Liver (tissue), 3 donors: ENCODE measurements around the gene PSMB7.

ENCODE experiments used
- GABPA ChIP-seq, 2 donors: IDR thresholded peaks in 1 of 2; conservative IDR thresholded peaks in 1 of 2; 2 replicates each; pipeline ENCODE4 v1.6.1; 2016; ENCODE audit warnings: antibody characterized with exemption in 2 of 2, mild to moderate bottlenecking in 1 of 2, moderate library complexity in 1 of 2
- RAD21 ChIP-seq, 2 donors: IDR thresholded peaks; 2 replicates each; pipeline ENCODE4 v1.6.1; 2016; ENCODE audit warnings: antibody characterized with exemption in 2 of 2, mild to moderate bottlenecking in 2 of 2
- SP1 ChIP-seq: IDR thresholded peaks from 2 replicates; pipeline ENCODE4 v1.6.1; 2018; ENCODE audit warnings: antibody characterized with exemption, mild to moderate bottlenecking
- TAF1 ChIP-seq: conservative IDR thresholded peaks from 2 replicates; pipeline ENCODE4 v1.6.1; 2016; ENCODE audit warnings: antibody characterized with exemption, mild to moderate bottlenecking
- TF ChIP-seq, protein P1 (sequence below): IDR thresholded peaks from 2 replicates; pipeline ENCODE4 v1.6.1; 2016; ENCODE audit warnings: antibody characterized with exemption
- TF ChIP-seq, protein P2 (sequence below): IDR thresholded peaks from 2 replicates; pipeline ENCODE4 v1.6.1; 2016; ENCODE audit warnings: antibody characterized with exemption
- TF ChIP-seq, protein P3 (sequence below): fragments of 150-350 bp; IDR thresholded peaks from 2 replicates; pipeline ENCODE4 v1.5.1; 2017; ENCODE audit warnings: improper control_type of control experiment, low read depth, low read length; ENCODE audit not compliant: missing input control
- TF ChIP-seq, protein P4 (sequence below): IDR thresholded peaks from 2 replicates; pipeline ENCODE4 v1.6.1; 2016; ENCODE audit warnings: antibody characterized with exemption
- TF ChIP-seq, protein P5 (sequence below): IDR thresholded peaks from 2 replicates; pipeline ENCODE4 v1.6.1; 2016; ENCODE audit warnings: antibody characterized with exemption, mild to moderate bottlenecking
- donor health status: healthy.
- donor health status: healthy.

DNA sequence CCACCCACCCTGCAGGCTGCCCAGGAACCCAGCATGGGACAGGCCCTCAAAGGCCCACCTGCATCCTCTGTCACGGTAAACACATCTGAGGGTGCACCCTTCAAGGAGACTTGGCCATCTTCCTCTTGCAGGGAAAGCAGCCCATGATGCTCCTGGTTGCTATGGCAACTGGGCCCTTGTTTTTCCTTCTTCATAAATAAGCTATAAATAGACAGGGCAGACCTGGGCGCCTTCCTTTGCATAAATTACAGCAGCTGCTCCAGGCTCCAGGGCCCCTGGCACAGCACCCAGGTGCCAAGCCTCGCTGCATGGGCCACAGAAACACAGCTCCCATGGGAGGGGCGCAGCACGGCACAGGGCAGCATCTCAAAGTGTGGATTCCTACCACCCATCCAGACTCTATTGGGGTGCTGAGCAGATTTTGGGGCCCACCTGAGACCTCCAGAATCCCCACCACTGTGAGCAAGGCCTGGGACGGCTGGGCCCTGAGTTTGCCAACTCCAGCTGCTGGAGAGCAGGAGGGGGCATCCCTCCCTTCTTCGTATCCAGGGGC lies 5.8 kb upstream of the PSMB7 start:
- TF ChIP-seq, protein P1, sequence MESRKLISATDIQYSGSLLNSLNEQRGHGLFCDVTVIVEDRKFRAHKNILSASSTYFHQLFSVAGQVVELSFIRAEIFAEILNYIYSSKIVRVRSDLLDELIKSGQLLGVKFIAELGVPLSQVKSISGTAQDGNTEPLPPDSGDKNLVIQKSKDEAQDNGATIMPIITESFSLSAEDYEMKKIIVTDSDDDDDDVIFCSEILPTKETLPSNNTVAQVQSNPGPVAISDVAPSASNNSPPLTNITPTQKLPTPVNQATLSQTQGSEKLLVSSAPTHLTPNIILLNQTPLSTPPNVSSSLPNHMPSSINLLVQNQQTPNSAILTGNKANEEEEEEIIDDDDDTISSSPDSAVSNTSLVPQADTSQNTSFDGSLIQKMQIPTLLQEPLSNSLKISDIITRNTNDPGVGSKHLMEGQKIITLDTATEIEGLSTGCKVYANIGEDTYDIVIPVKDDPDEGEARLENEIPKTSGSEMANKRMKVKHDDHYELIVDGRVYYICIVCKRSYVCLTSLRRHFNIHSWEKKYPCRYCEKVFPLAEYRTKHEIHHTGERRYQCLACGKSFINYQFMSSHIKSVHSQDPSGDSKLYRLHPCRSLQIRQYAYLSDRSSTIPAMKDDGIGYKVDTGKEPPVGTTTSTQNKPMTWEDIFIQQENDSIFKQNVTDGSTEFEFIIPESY, result no peak
- TF ChIP-seq, protein P2, sequence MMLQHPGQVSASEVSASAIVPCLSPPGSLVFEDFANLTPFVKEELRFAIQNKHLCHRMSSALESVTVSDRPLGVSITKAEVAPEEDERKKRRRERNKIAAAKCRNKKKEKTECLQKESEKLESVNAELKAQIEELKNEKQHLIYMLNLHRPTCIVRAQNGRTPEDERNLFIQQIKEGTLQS, result no peak
- no peak for TF ChIP-seq RAD21 (IDR thresholded peaks at IDR 0.05)
- TF ChIP-seq, protein P3, sequence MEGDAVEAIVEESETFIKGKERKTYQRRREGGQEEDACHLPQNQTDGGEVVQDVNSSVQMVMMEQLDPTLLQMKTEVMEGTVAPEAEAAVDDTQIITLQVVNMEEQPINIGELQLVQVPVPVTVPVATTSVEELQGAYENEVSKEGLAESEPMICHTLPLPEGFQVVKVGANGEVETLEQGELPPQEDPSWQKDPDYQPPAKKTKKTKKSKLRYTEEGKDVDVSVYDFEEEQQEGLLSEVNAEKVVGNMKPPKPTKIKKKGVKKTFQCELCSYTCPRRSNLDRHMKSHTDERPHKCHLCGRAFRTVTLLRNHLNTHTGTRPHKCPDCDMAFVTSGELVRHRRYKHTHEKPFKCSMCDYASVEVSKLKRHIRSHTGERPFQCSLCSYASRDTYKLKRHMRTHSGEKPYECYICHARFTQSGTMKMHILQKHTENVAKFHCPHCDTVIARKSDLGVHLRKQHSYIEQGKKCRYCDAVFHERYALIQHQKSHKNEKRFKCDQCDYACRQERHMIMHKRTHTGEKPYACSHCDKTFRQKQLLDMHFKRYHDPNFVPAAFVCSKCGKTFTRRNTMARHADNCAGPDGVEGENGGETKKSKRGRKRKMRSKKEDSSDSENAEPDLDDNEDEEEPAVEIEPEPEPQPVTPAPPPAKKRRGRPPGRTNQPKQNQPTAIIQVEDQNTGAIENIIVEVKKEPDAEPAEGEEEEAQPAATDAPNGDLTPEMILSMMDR, result no peak
- TF ChIP-seq, protein P4, sequence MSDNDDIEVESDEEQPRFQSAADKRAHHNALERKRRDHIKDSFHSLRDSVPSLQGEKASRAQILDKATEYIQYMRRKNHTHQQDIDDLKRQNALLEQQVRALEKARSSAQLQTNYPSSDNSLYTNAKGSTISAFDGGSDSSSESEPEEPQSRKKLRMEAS, result no peak
- TF ChIP-seq, protein P5, sequence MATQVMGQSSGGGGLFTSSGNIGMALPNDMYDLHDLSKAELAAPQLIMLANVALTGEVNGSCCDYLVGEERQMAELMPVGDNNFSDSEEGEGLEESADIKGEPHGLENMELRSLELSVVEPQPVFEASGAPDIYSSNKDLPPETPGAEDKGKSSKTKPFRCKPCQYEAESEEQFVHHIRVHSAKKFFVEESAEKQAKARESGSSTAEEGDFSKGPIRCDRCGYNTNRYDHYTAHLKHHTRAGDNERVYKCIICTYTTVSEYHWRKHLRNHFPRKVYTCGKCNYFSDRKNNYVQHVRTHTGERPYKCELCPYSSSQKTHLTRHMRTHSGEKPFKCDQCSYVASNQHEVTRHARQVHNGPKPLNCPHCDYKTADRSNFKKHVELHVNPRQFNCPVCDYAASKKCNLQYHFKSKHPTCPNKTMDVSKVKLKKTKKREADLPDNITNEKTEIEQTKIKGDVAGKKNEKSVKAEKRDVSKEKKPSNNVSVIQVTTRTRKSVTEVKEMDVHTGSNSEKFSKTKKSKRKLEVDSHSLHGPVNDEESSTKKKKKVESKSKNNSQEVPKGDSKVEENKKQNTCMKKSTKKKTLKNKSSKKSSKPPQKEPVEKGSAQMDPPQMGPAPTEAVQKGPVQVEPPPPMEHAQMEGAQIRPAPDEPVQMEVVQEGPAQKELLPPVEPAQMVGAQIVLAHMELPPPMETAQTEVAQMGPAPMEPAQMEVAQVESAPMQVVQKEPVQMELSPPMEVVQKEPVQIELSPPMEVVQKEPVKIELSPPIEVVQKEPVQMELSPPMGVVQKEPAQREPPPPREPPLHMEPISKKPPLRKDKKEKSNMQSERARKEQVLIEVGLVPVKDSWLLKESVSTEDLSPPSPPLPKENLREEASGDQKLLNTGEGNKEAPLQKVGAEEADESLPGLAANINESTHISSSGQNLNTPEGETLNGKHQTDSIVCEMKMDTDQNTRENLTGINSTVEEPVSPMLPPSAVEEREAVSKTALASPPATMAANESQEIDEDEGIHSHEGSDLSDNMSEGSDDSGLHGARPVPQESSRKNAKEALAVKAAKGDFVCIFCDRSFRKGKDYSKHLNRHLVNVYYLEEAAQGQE, result no peak
- no peak for TF ChIP-seq TAF1
- no peak for TF ChIP-seq SP1
- TF ChIP-seq GABPA (IDR thresholded peaks at IDR 0.05 in 1 of 2, conservative IDR thresholded peaks at IDR 0.05 in 1 of 2), result no peak
